Central memory CD4-positive, alpha-beta T cell (primary cell): ENCODE results near the gene HELQ.

ENCODE experiments used
- DNase-seq: peaks from one replicate; pipeline ENCODE4 v3.0.0; 2022

The HELQ gene

GRCh38 chr4:83370640-83370906, 85.0 kb downstream of the HELQ start:
- DNase-seq = no peak

- DNase-seq = no peak
Observed at GRCh38 chr4:83369831-83370639, 85.6 kb downstream of the HELQ start.

GRCh38 chr4:83364312-83364711, 91.3 kb downstream of the HELQ start:
- DNase-seq = no peak

GRCh38 chr4:83362492-83363329, 92.9 kb downstream of the HELQ start:
- DNase-seq = no peak

- DNase-seq = no peak
Observed at GRCh38 chr4:83361416-83362103, 94.1 kb downstream of the HELQ start.

GRCh38 chr4:83360018-83360417, 95.6 kb downstream of the HELQ start:
- no peak for DNase-seq

- DNase-seq = no peak
Observed at GRCh38 chr4:83358410-83358809, 97.2 kb downstream of the HELQ start.
